Stimulated activated naive CD8-positive, alpha-beta T cell treated with anti-CD3 and anti-CD28 coated beads, Interleukin-15, Interleukin-2, amounts not matched to agents 100 ng/mL and 50 ng/mL, for 24 hours (primary cell): Measurements from ENCODE around the gene ULK4.
"Not testable (repeated sequence)": the region's sequence is repeated elsewhere in the genome, so short reads cannot be mapped to it uniquely, and the experiment has no call there.

ENCODE experiments used
- H3K27ac Mint-ChIP-seq: one replicate; pipeline ENCODE4 v1.8.0; 2021; ENCODE audit warnings: mild to moderate bottlenecking, mixed read lengths
- H3K27me3 Mint-ChIP-seq: one replicate; pipeline ENCODE4 v1.8.0; 2021; ENCODE audit warnings: mixed read lengths
- H3K36me3 Mint-ChIP-seq: one replicate; pipeline ENCODE4 v1.8.0; 2021; ENCODE audit warnings: low read depth, mixed read lengths
- H3K4me1 Mint-ChIP-seq: one replicate; pipeline ENCODE4 v1.8.0; 2021; ENCODE audit warnings: low read depth, mixed read lengths
- H3K4me3 Mint-ChIP-seq: one replicate; pipeline ENCODE4 v1.8.0; 2021; ENCODE audit warnings: mild to moderate bottlenecking, mixed read lengths
- H3K9me3 Mint-ChIP-seq: one replicate; pipeline ENCODE4 v1.8.0; 2021; ENCODE audit warnings: mixed read lengths

Gene ULK4

GRCh38 chr3:41915353-41915752 lies 46.5 kb downstream of the ULK4 start:
- Mint-ChIP-seq H3K27me3 (no peaks in the 10 kb centered on the region), H3K9me3 (no peaks in the 10 kb centered on the region), H3K4me3 (no peak overlapping the region), H3K27ac (no peak overlapping the region), H3K4me1 (no peaks in the 10 kb centered on the region), H3K36me3 (peaks cover 18% of the 10 kb centered on the region)

- no peaks in the 10 kb centered on the region for H3K9me3 Mint-ChIP-seq
- no peak overlapping the region for H3K4me3 Mint-ChIP-seq
- H3K36me3 Mint-ChIP-seq: peaks cover 22% of the 10 kb centered on the region
- no peak overlapping the region for H3K27ac Mint-ChIP-seq
- no peaks in the 10 kb centered on the region for H3K27me3 Mint-ChIP-seq
- peaks cover 4% of the 10 kb centered on the region for H3K4me1 Mint-ChIP-seq
Measured at GRCh38 chr3:41912280-41912679, 49.6 kb downstream of the ULK4 start.

GRCh38 chr3:41907330-41908073 lies 54.4 kb downstream of the ULK4 start:
- Mint-ChIP-seq H3K27me3 (no peaks in the 10 kb centered on the region), H3K9me3 (no peaks in the 10 kb centered on the region), H3K27ac (no peak overlapping the region), H3K4me1 (peaks cover 4% of the 10 kb centered on the region), H3K36me3 (peaks cover 35% of the 10 kb centered on the region), H3K4me3 (no peak overlapping the region)

- Mint-ChIP-seq H3K9me3 (no peaks in the 10 kb centered on the region), H3K27me3 (no peaks in the 10 kb centered on the region), H3K27ac (no peak overlapping the region), H3K36me3 (peaks cover 26% of the 10 kb centered on the region), H3K4me3 (no peak overlapping the region), H3K4me1 (no peaks in the 10 kb centered on the region)
Measured at GRCh38 chr3:41900265-41900664, 61.6 kb downstream of the ULK4 start.

- peaks cover 26% of the 10 kb centered on the region for H3K36me3 Mint-ChIP-seq
- H3K27me3 Mint-ChIP-seq: no peaks in the 10 kb centered on the region
- H3K27ac Mint-ChIP-seq: no peak overlapping the region
- no peak overlapping the region for H3K4me3 Mint-ChIP-seq
- H3K9me3 Mint-ChIP-seq: no peaks in the 10 kb centered on the region
- H3K4me1 Mint-ChIP-seq: no peaks in the 10 kb centered on the region
Measured at GRCh38 chr3:41898631-41899030, 63.3 kb downstream of the ULK4 start.

- Mint-ChIP-seq H3K9me3 (peaks cover 4% of the 10 kb centered on the region), H3K27me3 (no peaks in the 10 kb centered on the region), H3K27ac (no peak overlapping the region), H3K36me3 (peaks cover 30% of the 10 kb centered on the region), H3K4me1 (no peaks in the 10 kb centered on the region), H3K4me3 (no peak overlapping the region)
Measured at GRCh38 chr3:41893977-41894376, 67.9 kb downstream of the ULK4 start.

- Mint-ChIP-seq H3K4me1 (no peaks in the 10 kb centered on the region), H3K27ac (no peak overlapping the region), H3K4me3 (no peak overlapping the region), H3K36me3 (peaks cover 17% of the 10 kb centered on the region), H3K9me3 (peaks cover 4% of the 10 kb centered on the region), H3K27me3 (no peaks in the 10 kb centered on the region)
Measured at GRCh38 chr3:41888368-41889076, 73.4 kb downstream of the ULK4 start.

- Mint-ChIP-seq H3K9me3 (no peaks in the 10 kb centered on the region), H3K27me3 (no peaks in the 10 kb centered on the region), H3K27ac (no peak overlapping the region), H3K36me3 (no peaks in the 10 kb centered on the region), H3K4me1 (no peaks in the 10 kb centered on the region), H3K4me3 (no peak overlapping the region)
Measured at GRCh38 chr3:41882956-41883355, 78.9 kb downstream of the ULK4 start.

- H3K27ac Mint-ChIP-seq: no peak overlapping the region
- H3K4me3 Mint-ChIP-seq: no peak overlapping the region
- H3K4me1 Mint-ChIP-seq: no peaks in the 10 kb centered on the region
- H3K27me3 Mint-ChIP-seq: no peaks in the 10 kb centered on the region
- H3K36me3 Mint-ChIP-seq: no peaks in the 10 kb centered on the region
- H3K9me3 Mint-ChIP-seq: no peaks in the 10 kb centered on the region
Measured at GRCh38 chr3:41881233-41881821, 80.6 kb downstream of the ULK4 start.

GRCh38 chr3:41880387-41880786 lies 81.5 kb downstream of the ULK4 start:
- Mint-ChIP-seq H3K4me3 (no peak overlapping the region), H3K27ac (no peak overlapping the region), H3K4me1 (no peaks in the 10 kb centered on the region), H3K27me3 (no peaks in the 10 kb centered on the region), H3K36me3 (no peaks in the 10 kb centered on the region), H3K9me3 (no peaks in the 10 kb centered on the region)

- H3K4me3 Mint-ChIP-seq, H3K36me3 Mint-ChIP-seq, H3K27ac Mint-ChIP-seq, H3K9me3 Mint-ChIP-seq, H3K27me3 Mint-ChIP-seq, H3K4me1 Mint-ChIP-seq: not testable (repeated sequence)
Measured at GRCh38 chr3:41877741-41878140, 84.2 kb downstream of the ULK4 start.

- Mint-ChIP-seq H3K27me3 (no peaks in the 10 kb centered on the region), H3K9me3 (no peaks in the 10 kb centered on the region), H3K4me1 (no peaks in the 10 kb centered on the region), H3K27ac (no peak overlapping the region), H3K36me3 (no peaks in the 10 kb centered on the region), H3K4me3 (no peak overlapping the region)
Measured at GRCh38 chr3:41874022-41874421, 87.9 kb downstream of the ULK4 start.

GRCh38 chr3:41872157-41872556 lies 89.7 kb downstream of the ULK4 start:
- Mint-ChIP-seq H3K27me3 (no peaks in the 10 kb centered on the region), H3K36me3 (no peaks in the 10 kb centered on the region), H3K4me1 (no peaks in the 10 kb centered on the region), H3K27ac (no peak overlapping the region), H3K4me3 (no peak overlapping the region), H3K9me3 (no peaks in the 10 kb centered on the region)

GRCh38 chr3:41867533-41867932 lies 94.4 kb downstream of the ULK4 start:
- Mint-ChIP-seq H3K4me3 (no peak overlapping the region), H3K27me3 (no peaks in the 10 kb centered on the region), H3K9me3 (no peaks in the 10 kb centered on the region), H3K36me3 (no peaks in the 10 kb centered on the region), H3K4me1 (no peaks in the 10 kb centered on the region), H3K27ac (no peak overlapping the region)

- no peak overlapping the region for H3K27ac Mint-ChIP-seq
- H3K27me3 Mint-ChIP-seq: no peaks in the 10 kb centered on the region
- H3K4me3 Mint-ChIP-seq: no peak overlapping the region
- no peaks in the 10 kb centered on the region for H3K36me3 Mint-ChIP-seq
- H3K4me1 Mint-ChIP-seq: no peaks in the 10 kb centered on the region
- H3K9me3 Mint-ChIP-seq: no peaks in the 10 kb centered on the region
Measured at GRCh38 chr3:41866298-41866697, 95.6 kb downstream of the ULK4 start.
